Activated naive CD8-positive, alpha-beta T cell treated with anti-CD3 and anti-CD28 coated beads, Interleukin-2, amount 50 U/mL, for 16 hours (primary cell): Measurements from ENCODE around the gene PVR.
"Not testable (repeated sequence)": the region's sequence is repeated elsewhere in the genome, so short reads cannot be mapped to it uniquely, and the experiment has no call there.

Experiments
- DNase-seq: peaks from one replicate; pipeline ENCODE4 v3.0.0-alpha.2; 2020; ENCODE audit warnings: low read depth, low spot score

The PVR gene

GRCh38 chr19:44672226-44672625, 28.5 kb downstream of the PVR start:
- DNase-seq: no peak

DNA sequence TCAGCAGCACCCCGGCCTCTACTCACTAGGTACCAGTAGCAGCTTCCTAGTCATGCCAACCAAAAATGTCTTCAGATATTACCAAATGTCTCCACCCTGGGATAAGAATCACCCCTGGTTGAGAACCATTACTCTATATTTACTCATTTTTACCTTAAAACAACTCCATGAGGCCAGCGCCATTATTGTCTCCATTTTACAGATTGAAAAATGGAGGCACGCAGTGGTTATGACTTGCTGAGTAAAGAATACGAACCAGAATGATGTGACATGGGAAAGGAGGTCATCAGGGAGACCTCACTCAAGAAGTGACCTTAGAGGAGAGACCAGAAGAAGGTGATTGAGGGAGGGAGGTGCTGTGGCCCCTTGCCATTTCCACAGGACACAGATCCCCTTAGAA, 29.8 kb downstream of the PVR start:
- DNase-seq: no peak

GRCh38 chr19:44675521-44675920, 31.8 kb downstream of the PVR start:
- no peak for DNase-seq

DNA sequence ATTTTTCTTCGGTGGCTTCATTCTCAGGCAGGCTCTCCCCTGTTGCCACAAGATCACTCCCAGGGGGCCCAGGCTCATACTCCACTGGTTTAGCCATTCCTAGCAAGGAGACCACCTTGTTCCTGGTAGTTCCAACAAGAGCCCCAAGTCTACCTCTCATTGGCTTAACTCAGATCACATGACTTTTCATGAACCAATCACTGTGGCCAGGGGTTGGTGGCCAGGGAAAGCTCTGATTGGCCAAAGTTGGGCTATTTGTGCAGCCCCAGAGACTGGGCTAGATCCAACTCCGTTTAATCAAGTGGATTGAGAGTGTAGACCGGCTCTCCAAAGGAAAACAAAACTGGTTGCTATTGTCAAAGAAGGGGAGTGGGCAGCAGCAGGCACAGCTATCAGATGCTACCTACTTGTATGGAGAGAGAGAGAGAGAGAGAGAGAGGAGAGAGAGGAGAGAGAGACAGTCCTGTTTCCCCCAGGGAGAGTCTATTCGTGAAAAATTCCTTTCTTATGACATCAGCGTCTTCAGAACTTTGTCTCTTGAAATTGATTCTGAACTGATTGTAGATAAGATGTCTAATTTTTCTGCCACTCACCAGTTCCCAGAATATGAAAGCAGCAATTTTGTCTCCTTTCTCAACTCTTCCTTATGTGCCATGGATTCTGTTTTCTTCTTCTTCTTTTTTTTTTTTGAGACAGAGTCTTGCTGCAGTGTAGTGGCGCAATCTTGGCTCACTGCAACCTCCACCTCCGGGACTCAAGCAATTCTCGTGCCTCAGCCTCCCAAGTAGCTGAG, 33.5 kb downstream of the PVR start:
- DNase-seq: no peak

DNA sequence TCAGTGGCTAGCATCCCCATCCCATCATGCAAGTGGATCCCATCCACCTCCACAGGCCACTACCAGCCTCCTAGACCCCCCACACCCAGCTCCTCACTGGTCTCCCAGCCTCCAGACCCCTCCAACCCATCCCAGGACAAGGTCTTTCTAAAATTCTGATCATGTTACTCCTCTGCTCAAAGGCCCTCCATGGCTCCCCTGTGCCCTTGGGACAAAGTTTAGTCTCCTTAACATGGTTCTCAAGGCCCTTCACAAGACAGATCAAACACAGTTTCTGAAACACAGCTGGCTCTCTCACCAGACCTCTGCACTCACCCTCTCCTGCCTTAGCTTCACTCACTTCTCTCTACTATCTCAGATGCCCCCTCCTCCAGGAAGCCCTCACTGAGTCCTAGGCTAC, 36.8 kb downstream of the PVR start:
- DNase-seq: no peak

DNA sequence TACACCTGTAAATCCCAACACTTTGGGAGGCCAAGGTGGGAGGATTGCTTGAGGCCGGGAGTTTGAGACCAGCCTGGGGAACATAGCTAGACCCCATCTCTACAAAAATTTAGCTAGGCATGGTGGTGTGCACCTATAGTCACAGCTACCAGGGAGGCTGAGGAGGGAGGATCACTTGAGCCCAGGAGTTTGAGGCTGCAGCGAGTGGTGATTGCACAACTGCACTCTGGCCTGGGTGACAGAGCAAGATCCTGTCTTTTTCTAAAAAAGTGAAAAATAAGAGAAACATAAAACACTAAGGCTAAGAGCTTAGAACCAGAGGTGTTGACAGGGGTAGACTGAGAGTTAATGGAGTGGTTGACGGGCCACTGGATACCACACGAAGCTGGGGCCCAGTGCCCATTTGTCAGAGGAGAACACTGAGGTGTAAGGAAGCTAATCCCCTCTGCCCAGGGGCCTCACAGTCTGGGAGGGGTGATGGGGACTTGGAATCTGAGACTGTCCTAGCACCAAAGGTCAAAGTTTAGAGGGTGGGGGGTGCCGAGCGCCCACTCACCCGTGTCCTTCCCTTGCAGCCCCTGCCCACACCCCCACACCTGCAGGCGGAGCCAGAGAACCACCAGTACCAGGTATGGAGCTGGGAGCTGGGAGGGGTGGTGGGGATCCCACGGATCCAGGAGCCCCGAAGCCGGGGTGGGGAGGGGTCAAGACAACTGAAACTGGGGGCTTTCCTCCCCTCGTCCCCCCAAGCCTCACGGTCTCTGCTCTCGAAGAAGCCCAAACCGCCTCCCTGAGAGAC, 38.5 kb downstream of the PVR start:
- no peak for DNase-seq

DNA sequence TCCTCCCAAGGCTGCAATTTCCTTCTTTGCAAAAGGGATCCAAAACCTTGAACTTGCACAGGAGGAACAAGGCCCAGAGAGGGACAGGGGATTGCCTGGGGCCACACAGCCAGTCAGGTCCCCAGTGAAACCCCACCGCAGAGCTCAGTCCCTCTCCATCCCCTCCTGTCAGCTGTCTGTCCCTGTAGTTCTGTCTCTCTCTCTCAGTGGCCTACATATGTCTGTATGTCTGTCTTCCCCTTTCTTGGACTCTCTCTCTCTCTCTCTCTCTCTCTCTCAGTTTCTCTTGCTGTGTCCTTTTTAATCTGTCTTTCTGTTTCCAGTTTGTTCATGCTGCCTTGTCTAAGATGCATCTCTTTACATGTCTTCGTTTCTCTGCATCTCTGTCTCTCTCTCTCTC, 39.1 kb downstream of the PVR start:
- no peak for DNase-seq

DNA sequence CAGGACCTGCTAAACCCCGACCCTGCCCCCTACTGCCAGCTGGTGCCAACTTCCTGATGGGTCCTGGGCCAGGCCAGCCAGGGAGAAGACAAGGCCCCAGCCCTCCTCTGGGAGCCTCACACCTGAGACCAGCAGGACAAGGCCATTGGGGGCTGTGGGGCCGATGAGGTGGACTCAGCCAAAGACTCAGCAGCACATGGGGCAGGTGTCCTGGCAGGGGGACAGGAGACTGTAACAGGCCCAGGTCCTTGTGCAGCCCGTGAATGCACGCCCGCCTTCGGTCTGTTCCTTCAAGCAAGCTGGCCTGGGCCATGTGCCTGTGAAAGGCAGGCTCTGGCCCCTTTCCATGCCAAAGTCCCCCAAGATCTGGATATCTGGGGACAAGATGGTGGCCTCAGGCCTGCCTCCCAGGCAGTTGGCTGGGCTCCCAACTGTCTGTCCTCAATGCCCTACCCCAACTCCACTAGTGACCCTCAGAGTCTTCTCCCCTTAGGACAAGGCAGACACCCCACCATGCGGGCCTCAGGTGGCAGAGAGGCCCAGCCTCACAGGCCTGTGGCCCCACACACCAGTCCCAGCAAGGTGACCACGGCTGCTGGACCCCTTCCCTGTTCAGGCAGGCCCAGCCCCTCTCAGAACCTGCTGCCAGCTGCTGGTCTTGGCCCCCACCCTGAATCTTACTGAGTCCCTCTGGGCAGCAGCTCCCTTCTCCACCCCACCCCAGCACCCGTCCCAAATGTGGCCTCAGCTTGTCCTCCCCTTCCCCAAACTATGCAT, 39.9 kb downstream of the PVR start:
- DNase-seq: no peak

- not testable (repeated sequence) for DNase-seq
Measured at GRCh38 chr19:44684396-44684795, 40.7 kb downstream of the PVR start.

DNA sequence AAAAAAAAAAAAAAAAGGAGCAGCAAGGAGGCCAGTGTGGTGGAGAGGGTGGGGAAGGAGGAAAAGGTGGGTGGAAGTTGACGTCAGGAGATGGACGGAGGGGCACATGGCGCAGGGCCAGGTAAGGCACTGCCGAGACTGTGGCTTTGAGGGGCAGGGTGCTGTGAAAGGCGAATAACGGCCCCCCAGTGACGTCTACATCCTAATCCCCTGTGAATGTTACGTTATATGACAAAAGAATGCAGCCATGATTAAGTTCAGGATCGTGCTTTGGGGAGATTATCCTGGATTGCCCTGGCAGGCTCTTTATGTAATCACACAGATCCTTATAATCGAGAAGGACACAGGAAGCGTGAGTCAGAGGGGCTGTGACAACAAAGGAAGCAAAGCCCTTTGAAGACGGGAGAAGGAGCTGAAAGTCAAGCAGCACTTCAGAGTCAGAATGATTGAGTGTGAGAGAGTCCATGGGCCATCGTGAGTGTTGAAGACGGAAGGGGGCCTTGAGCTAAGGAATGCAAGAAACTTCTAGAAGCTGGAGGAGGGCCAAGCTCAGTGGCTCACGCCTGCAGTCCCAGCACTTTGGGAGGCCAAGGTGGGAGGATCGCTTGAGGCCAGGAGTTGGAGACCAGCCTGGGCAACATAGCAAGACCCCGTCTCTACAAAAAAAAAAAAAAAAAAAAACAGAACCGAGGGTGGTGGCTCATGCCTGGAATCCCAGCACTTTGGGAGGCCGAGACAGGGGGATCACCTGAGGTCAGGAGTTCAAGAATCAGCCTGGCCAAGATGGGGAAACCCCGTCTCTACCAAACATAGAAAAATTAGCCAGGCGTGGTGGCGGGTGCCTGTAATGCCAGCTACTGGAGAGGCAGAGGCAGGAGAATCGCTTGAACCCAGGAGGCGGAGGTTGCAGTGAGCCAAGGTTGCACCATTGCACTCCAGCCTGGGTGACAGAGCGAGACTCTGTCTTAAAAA, 41.5 kb downstream of the PVR start:
- DNase-seq: no peak

- DNase-seq: no peak
Measured at GRCh38 chr19:44685877-44686276, 42.2 kb downstream of the PVR start.

DNA sequence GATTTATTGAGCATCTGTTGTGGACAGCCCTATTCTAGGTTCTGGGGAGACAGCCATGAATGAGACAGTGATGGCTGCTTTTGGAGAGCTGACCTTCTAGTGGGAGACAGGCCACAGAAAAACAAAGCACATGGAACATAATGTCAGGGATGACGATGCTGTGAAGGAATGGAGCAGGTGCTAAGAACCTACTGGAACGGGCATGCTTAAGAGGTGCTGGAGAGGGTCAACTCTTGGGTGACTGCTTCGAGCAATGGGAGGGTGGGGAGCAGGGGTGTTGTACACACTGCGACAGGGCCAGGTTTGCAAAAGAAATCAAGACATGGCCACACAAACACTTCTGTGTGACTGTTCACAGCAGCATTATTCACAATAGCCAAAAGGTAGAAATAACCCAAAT, 43.2 kb downstream of the PVR start:
- no peak for DNase-seq

- no peak for DNase-seq
Measured at GRCh38 chr19:44687888-44688287, 44.2 kb downstream of the PVR start.

- peak; percentile 69 for DNase-seq
Measured at GRCh38 chr19:44689290-44690130, 45.8 kb downstream of the PVR start.

DNA sequence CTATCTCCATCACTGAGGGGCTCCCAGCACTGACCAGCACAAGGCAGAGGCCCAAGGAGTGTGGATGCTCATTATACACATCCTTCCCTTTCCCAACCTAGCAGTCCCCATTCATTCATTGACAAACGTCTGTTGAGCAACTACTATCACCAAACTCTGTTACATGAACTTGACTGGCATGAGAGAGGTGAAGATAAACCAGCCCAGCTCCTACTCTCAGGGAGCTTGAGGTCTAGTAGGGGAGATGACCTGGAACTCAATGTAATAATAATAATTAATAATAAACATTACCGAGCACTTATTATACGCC, 46.4 kb downstream of the PVR start:
- no peak for DNase-seq

DNA sequence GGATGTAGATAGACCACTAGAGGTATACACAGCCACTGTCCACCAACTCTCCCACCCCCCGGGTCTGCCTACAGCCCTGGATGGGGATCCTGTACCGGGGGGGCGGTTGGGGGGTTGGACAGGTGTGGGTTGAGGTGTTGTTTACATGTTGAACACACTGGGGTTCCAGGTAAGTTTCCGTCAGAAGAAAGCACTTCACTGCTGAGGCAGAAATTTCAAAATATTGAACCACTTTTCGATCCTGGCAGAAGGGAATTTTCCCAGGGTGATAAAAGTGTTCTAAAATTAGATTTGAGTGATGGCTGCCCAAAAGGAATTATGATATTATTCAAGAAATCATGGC, 48.6 kb downstream of the PVR start:
- DNase-seq: no peak

DNA sequence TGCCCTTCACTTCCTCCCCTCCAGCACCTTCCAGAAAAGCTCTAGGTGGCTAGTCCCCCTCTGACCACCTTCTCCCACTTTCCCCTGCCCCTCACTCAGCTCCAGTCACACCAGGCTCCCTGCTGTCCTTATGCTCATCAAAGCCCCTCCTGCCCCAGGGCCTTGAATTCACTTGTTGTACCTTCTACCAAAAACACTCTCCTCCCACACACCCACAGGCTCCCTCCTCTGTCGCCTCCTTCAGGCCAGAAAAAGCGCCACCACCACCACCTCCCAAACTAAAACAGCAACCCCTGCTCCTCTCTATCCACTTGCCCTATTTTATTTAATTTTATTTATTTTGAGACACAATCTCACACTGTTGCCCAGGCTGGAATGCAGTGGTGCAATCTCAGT, 50.5 kb downstream of the PVR start:
- DNase-seq: no peak

DNA sequence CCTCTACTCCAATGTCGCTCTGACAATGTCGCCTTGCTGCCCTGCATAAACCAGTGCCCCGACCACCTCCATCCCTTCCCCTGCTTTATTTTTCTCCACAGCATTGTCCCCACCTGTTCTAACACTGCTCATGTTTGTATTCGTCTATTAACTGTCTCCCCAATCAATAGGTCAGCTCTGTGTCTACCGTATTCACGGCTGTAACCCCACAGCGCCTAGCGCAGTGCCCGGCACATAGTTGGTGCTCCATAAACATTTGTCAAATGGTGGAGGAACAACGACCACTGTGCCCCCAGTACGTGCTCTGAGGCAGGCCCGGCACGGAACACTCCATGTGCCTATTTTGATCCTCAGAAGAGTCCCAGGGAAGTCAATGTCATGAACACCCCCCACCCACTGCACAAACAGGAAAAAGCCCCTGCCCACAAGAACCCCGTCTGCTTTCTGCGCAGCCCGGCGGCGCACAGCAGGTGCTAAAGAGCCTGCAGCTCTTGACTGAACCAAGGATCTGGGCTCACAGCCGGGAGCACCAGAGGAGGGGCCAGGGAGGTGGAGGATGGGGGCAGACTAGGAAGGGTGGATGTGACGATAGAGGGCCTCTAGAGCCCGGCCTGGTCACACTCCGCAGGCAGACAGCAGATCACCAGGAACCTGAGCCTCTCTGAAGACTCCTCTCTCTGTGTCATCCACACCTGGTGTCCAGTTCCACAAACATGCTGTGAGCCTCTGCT, 53.4 kb downstream of the PVR start:
- DNase-seq: no peak

- DNase-seq: no peak
Measured at GRCh38 chr19:44697670-44698034, 53.9 kb downstream of the PVR start.
